Choroid plexus epithelial cell (primary cell): ENCODE results near the gene GYPC.
A peak's percentile ranks its signal among the peaks of the same experiment; 100 is the strongest.
"Not testable (repeated sequence)": the region's sequence is repeated elsewhere in the genome, so short reads cannot be mapped to it uniquely, and the experiment has no call there.

Experiments used
- DNase-seq: peaks from one replicate; pipeline ENCODE4 v3.0.0-alpha.2; 2010; ENCODE audit warnings: low read depth
- H3K4me3 ChIP-seq: 2 replicates; pipeline ENCODE4 v1.5.1; 2011; ENCODE audit warnings: low read depth, mild to moderate bottlenecking, control low read depth, low read length, moderate library complexity
- TF ChIP-seq, protein P1 (sequence below): conservative IDR thresholded peaks from 2 replicates; pipeline ENCODE4 v1.5.1; 2011; ENCODE audit warnings: low read depth, mild to moderate bottlenecking, control low read depth, inconsistent platforms, low read length, moderate library complexity

The GYPC gene

GRCh38 chr2:126714191-126714965, 58.4 kb downstream of the GYPC start:
- TF ChIP-seq, protein P1, sequence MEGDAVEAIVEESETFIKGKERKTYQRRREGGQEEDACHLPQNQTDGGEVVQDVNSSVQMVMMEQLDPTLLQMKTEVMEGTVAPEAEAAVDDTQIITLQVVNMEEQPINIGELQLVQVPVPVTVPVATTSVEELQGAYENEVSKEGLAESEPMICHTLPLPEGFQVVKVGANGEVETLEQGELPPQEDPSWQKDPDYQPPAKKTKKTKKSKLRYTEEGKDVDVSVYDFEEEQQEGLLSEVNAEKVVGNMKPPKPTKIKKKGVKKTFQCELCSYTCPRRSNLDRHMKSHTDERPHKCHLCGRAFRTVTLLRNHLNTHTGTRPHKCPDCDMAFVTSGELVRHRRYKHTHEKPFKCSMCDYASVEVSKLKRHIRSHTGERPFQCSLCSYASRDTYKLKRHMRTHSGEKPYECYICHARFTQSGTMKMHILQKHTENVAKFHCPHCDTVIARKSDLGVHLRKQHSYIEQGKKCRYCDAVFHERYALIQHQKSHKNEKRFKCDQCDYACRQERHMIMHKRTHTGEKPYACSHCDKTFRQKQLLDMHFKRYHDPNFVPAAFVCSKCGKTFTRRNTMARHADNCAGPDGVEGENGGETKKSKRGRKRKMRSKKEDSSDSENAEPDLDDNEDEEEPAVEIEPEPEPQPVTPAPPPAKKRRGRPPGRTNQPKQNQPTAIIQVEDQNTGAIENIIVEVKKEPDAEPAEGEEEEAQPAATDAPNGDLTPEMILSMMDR, result no peak
- no peak for DNase-seq
- no peak overlapping the region for H3K4me3 ChIP-seq

DNA sequence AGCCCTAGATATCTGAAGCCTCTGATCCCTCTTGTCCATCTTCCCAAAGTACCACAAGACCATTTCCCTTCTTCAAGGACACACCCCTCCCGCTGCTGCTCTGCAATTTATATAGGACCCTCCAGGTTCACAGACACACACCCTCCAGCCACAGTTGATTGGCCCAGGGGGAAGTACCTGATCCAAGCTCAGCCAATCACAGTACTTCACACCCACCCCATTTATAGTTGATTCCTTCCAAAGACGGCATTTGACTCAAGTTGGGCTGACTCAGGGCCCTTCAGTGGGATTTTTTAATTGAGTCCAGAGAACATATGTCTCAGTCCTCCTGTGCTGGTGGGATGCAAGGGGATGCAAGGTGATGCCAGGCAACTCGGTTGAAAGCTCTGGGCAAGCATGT, 59.2 kb downstream of the GYPC start:
- no peak overlapping the region for H3K4me3 ChIP-seq
- no peak for DNase-seq
- TF ChIP-seq, protein P1, result no peak

DNA sequence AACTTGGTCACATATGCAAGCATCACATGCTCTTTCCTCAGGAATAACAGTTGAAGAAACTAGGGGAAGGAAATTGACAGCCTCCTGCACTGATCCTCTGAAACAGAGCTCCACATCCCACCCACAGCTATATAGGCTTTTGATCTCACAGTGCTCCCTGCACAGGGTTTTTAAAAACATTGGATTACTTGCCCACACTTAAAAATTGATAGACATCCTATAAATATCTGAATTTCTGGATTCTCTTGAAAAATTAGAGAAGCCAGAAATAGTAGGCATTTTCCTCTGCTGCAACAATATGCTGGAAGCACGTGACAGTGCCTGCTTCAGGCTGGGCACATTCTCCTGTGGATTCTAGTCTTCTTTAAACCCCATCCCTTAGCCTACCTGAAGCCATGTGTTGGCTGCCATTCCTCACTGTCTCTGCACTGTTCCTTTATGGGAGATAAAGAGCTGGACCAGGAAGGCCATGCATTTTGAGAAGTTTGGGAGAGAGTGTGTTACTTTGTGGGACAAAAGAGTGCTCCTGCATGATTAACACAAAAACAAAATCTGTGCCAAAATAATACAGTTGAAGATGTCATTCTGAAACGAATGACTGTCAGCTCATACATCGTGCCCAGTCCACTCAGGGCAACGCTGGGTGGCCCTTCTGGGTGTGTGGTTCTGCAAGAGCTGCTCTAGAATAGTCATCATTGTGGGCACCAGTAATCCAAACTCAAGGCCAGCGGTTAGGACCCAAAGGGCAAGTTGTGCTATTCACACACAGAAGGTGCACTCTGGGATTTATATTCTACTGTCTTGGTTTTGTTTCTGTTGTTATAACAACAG, 59.8 kb downstream of the GYPC start:
- no peak overlapping the region for H3K4me3 ChIP-seq
- no peak for DNase-seq
- TF ChIP-seq, protein P1, result no peak

DNA sequence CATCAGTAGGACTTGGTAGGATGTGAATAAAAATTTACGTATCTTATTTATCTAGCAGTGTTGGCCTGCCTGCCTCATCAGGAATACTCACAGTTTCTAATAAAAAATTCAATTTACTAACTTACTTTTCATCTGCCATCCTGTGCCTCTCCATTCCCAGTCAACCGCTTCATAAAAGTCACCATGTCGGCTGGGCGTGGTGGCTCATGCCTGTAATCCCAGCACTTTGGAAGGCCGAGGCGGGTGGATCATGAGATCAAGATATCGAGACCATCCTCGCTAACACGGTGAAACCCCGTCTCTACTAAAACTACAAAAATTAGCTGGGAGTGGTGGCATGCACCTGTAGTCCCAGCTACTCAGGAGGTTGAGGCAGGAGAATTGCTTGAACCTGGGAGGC, 61.3 kb downstream of the GYPC start:
- not testable (repeated sequence) for H3K4me3 ChIP-seq, DNase-seq

DNA sequence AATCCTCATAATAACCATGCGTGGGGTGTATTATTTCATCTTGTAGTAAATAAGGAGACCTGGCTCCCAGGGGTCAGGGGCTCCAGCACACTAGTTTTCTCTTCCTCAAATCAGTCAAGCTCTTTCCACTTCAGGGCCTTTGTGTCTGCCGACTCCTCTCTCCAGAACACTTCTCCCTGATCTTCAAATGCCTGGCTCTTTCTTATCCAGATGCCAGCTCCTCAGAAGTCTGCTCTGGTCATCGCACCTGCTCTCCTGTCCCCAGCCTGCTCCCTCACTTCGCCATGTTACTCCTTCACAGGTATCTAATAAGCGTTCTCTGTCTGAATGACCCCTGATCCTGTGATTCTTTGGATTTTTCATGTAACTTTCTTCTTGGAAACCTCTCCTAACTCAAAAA, 62.0 kb downstream of the GYPC start:
- DNase-seq, result no peak
- no peak overlapping the region for H3K4me3 ChIP-seq
- TF ChIP-seq, protein P1, result no peak

- DNase-seq, result no peak
- TF ChIP-seq, protein P1, result no peak
- no peak overlapping the region for H3K4me3 ChIP-seq
Measured at GRCh38 chr2:126719191-126719832, 63.4 kb downstream of the GYPC start.

DNA sequence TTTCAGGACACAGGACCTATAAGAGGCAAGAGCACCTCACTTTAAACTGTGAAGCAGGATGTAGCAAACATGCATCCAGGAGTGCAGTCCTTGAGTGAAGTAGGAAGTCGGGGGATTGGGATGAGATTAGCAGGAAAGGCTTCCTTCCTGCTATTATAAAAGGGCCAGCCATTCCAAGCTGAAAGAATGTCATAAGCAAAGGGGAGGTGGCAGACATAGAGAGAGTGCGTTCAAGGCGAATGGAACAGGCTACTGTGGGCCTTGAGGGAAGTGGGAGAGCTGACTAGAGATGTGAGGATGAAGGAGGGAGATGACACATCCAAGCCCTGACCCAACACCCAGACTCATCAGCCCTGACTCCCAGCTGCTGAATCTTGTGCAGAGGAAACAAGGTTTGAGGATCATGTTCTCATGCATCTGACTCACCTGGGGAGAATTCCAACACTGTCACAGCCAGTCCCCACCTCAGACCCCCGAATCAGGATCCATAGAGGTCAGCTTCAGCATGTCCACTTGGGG, 63.9 kb downstream of the GYPC start:
- H3K4me3 ChIP-seq, result no peak overlapping the region
- peak; percentile 20 for DNase-seq
- TF ChIP-seq, protein P1, result no peak
